ENCODE measurements around the gene GMNN. TPM values are rescaled to one million over a fixed set of nuclear protein-coding genes. Genes with fewer than 3 reads are reported as not detected.

GMNN gene
- total and polyA plus RNA-seq, 7 experiments from 2014 or later, result 4.2 to 54.6 (median 5.8) TPM

Other genes with a start within 250 kb of the GMNN start
- gene KIAA0319, start 128.7 kb upstream of the GMNN start, total RNA-seq, result under 1 TPM in 1 of 5 experiments, not detected in 4; 0.05 TPM
- gene KIAA0319, start 128.7 kb upstream of the GMNN start, polyA plus RNA-seq, result under 1 TPM in 1 of 2 donors, not detected in 1; 0.03 TPM
- gene TDP2, start 108.0 kb upstream of the GMNN start, total RNA-seq, result 10 to 100 TPM; 38.6 to 69.7 (median 48.2) TPM
- 10 to 100 TPM; 36.8 to 50.3 TPM for gene TDP2, start 108.0 kb upstream of the GMNN start, polyA plus RNA-seq
- 10 to 100 TPM in 3 of 5 experiments, 1 to 10 TPM in 2; 4.0 to 20.0 (median 12.5) TPM for gene ACOT13, start 107.9 kb upstream of the GMNN start, total RNA-seq
- gene ACOT13, start 107.9 kb upstream of the GMNN start, polyA plus RNA-seq, result 10 to 100 TPM; 12.9 to 13.5 TPM
- gene C6orf62, start 55.8 kb upstream of the GMNN start, total RNA-seq, result 100 to 1,000 TPM; 115 to 162 (median 135) TPM
- gene C6orf62, start 55.8 kb upstream of the GMNN start, polyA plus RNA-seq, result 100 to 1,000 TPM; 102 to 130 TPM
- 1 to 10 TPM; 1.3 to 9.4 (median 5.0) TPM for gene ARMH2, start 24.0 kb downstream of the GMNN start, total RNA-seq
- under 1 TPM in 1 of 2 donors, not detected in 1; 0.70 TPM for gene ARMH2, start 24.0 kb downstream of the GMNN start, polyA plus RNA-seq
- gene RIPOR2, start 161.0 kb downstream of the GMNN start, total RNA-seq, result 100 to 1,000 TPM; 246 to 576 (median 431) TPM
- gene RIPOR2, start 161.0 kb downstream of the GMNN start, polyA plus RNA-seq, result 100 to 1,000 TPM; 532 to 813 TPM

Data from naive thymus-derived CD4-positive, alpha-beta T cell (primary cell).